Prostate gland (tissue), 2 donors: ENCODE measurements around the gene SLC16A11. TPM values are rescaled to one million over a fixed set of nuclear protein-coding genes. Genes with fewer than 3 reads are reported as not detected.
A peak's percentile ranks its signal among the peaks of the same experiment; 100 is the strongest.

Experiments used
- DNase-seq: peaks from one replicate; pipeline ENCODE4 v3.0.0-alpha.2; 2019; ENCODE audit warnings: low spot score
- H3K27ac ChIP-seq, 2 donors: fragments of 200-600 bp; sonication (generic); 2 replicates each; pipeline ENCODE4 v1.5.1; 2017 to 2019
- H3K27me3 ChIP-seq: fragments of 200-600 bp; sonication (generic); replicated peaks from 2 replicates; pipeline ENCODE4 v1.5.1; 2019; ENCODE audit not compliant: insufficient read depth
- H3K36me3 ChIP-seq, 2 donors: fragments of 200-600 bp; sonication (generic); 1 replicate in 1 of 2; 2 replicates in 1 of 2; pipeline versions ENCODE4 v1.5.1 to v1.8.1; 2017 to 2019
- H3K4me1 ChIP-seq: fragments of 200-600 bp; sonication (generic); replicated peaks from 2 replicates; pipeline ENCODE4 v1.5.1; 2019
- H3K4me3 ChIP-seq, 2 donors: fragments of 200-600 bp; sonication (generic); 2 replicates each; pipeline ENCODE4 v1.5.1; 2017 to 2019
- H3K9me3 ChIP-seq: fragments of 200-600 bp; sonication (generic); 2 replicates; pipeline ENCODE4 v1.5.1; 2017
- POLR2A ChIP-seq: fragments of 450-650 bp; IDR thresholded peaks from one replicate; pipeline ENCODE4 v1.6.1; 2016; ENCODE audit warnings: antibody characterized with exemption, mild to moderate bottlenecking
- POLR2AphosphoS5 ChIP-seq: sonication (generic); formaldehyde crosslinking; IDR thresholded peaks from one replicate; pipeline ENCODE4 v1.6.1; 2017; ENCODE audit warnings: antibody characterized with exemption
- WGBS: methylation state at CpG from one replicate; pipeline ENCODE4 v1.1.5; 2018; 5-methylcytosine and 5-hydroxymethylcytosine counted together
- intact Hi-C: fragments of 100-400 bp; cut with DNase I; formaldehyde crosslinking; loops from one replicate; pipeline ENCODE4 v1.14.2; 2022
- total RNA-seq, 2 donors: library from RNA; depleted of rRNA; stranded (reverse); fragments of >200 nt; gene quantifications; one replicate each; pipeline ENCODE4 v1.1.0, GENCODE V29; 2016
- TF ChIP-seq, protein P1 (sequence below), 4 experiments: fragments of 200-600 bp in 2 of 4; fragments of 450-650 bp in 2 of 4; sonication (generic) in 2 of 4; IDR thresholded peaks; 1 replicate in 3 of 4; 2 replicates in 1 of 4; pipeline ENCODE4 v1.5.1; 2016 to 2019; ENCODE audit warnings: antibody characterized with exemption in 4 of 4, mild to moderate bottlenecking in 2 of 4, moderate library complexity in 2 of 4

The SLC16A11 gene
- total RNA-seq, 2 donors from 2014 or later, result 1.8 to 2.3 TPM

DNA sequence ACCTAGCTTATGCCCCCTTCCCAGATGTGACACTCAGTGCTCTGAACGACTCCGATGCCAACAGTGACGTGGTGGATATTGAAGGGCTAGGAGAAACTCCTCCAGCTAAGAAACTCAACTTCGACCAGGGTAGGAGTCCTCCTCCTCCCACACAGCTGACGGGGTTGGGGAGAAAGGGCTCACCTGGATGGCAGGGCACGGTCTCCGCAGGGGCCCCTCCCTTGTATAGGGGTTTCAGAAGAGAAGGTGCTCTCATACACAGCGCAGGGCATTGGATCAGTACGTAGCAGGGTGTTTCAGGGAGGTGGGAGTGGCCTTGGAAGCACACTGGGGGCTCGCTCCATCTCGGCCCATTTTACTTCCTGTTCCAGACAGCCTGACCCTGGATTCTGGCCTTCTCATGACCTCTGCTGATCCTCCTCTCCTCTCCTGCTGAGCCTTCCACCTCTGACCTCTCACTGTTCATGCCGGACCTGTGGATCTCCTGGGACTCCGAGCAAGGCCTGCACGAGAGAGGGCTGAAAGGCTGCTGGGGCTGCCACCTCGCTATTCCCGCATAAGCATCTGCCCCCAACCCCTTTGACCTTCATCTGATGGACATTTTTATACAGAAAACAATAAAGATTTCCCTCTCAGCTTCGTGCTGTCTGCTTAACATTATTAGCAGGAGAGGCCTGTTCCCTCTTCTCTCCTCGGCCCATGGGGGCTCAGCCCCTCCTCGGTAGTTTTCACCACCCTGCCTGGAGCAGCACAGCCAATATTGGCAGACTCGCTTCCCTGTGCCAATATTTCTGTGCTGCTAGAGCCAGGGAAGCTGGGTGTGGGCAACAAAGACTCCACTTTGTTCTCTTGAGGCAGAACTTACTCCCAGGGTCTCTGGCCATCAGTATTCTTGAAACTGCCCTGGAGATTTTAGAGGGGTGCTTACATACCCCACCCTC is 26.7 kb downstream of the SLC16A11 start:
- TF ChIP-seq POLR2A (no peak), POLR2AphosphoS5 (no peak)
- TF ChIP-seq, protein P1, sequence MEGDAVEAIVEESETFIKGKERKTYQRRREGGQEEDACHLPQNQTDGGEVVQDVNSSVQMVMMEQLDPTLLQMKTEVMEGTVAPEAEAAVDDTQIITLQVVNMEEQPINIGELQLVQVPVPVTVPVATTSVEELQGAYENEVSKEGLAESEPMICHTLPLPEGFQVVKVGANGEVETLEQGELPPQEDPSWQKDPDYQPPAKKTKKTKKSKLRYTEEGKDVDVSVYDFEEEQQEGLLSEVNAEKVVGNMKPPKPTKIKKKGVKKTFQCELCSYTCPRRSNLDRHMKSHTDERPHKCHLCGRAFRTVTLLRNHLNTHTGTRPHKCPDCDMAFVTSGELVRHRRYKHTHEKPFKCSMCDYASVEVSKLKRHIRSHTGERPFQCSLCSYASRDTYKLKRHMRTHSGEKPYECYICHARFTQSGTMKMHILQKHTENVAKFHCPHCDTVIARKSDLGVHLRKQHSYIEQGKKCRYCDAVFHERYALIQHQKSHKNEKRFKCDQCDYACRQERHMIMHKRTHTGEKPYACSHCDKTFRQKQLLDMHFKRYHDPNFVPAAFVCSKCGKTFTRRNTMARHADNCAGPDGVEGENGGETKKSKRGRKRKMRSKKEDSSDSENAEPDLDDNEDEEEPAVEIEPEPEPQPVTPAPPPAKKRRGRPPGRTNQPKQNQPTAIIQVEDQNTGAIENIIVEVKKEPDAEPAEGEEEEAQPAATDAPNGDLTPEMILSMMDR (IDR thresholded peaks at IDR 0.05), result no peak
- H3K27me3 ChIP-seq, result no peaks in the 10 kb centered on the region
- H3K4me3 ChIP-seq, result no peak overlapping the region
- H3K36me3 ChIP-seq, result no peaks in the 10 kb centered on the region
- intact Hi-C loops, result loop anchor here (5.0 kb wide), 1 partner anchor 365 kb away; the partner anchor contains the start of genes C17orf100 and MED31
- H3K4me1 ChIP-seq, result peaks cover 16% of the 10 kb centered on the region
- H3K27ac ChIP-seq, result peak overlapping the region; percentile 69 to 79
- WGBS, result 84% methylated on average over 20 of the region's 20 CpGs
- H3K9me3 ChIP-seq, result no peaks in the 10 kb centered on the region
- no peak for DNase-seq

DNA sequence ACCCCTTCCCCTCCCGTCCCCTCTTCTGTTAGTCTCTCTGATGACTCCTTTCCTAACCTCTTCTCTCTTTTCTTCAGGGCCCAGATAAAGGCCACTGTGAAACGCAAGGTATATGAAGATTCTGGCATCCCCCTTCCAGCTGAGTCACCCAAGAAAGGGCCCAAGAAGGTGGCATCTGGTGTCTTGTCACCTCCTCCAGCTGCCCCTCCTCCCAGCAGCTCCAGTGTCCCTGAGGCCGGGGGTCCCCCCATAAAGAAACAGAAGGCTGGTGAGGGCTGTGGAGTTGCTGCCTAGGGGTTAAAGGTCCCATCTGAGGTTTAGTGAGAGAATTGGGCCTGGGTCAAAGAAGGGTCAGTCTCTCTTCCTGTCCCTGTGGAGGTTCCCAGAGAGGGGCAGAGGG is 27.5 kb downstream of the SLC16A11 start:
- 71% methylated on average over 3 of the region's 3 CpGs for WGBS
- peaks cover 16% of the 10 kb centered on the region for H3K4me1 ChIP-seq
- intact Hi-C loops, result loop anchor here (5.0 kb wide), 1 partner anchor 364 kb away; the partner anchor contains the start of genes C17orf100 and MED31
- no peak overlapping the region for H3K27ac ChIP-seq
- H3K9me3 ChIP-seq, result no peaks in the 10 kb centered on the region
- DNase-seq, result no peak
- no peak overlapping the region for H3K4me3 ChIP-seq
- H3K27me3 ChIP-seq, result no peaks in the 10 kb centered on the region
- TF ChIP-seq, protein P1 (IDR thresholded peaks at IDR 0.05), result no peak
- TF ChIP-seq POLR2AphosphoS5 (no peak), POLR2A (no peak)
- H3K36me3 ChIP-seq, result no peaks in the 10 kb centered on the region

DNA sequence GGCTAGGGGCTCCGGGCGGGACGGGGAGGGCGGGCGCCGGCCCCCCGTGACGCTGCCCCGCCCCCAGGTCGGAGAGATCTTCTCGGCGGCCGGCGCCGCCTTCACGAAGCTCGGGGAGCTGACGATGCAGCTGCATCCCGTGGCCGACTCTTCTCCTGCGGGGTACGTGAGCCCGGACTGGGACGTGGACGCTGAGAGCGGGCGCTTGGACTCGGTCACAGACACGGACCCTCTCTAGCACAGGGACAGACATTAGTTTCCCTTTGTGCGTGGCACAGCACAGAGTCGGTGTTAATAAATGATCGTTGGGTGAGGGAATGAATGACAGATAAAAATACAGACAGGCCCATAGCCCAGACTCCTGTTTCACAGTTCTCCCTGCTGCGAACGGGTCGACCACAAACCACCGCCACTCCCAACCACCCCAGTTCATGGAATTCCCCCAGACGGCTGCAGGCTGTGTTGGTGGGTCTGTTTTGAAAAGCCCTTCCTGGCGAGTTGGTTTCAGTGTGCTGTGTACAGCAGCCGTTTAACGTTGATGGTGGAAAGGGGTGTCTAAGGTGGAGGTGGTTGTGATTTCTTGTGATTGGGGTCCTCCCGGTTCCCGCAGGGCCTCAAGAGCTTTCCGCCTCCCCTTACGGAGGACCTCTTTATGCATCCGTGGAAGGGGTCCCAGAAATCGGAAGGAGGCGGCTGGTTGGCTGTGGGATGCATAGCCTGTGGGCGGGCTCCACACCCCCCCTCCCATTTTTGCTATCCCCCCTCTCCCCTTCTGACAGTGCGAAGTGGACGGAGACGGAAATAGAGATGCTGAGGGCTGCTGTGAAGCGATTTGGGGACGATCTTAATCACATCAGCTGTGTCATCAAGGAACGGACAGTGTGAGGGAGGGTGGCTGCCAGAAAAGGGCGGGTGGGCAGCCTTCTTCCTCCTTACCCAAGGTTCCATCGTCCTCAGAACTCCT is 28.6 kb downstream of the SLC16A11 start:
- peak overlapping the region; percentile 94 to 98 for H3K4me3 ChIP-seq
- no peak for DNase-seq
- no peaks in the 10 kb centered on the region for H3K36me3 ChIP-seq
- no peaks in the 10 kb centered on the region for H3K9me3 ChIP-seq
- 11% methylated on average over 44 of the region's 56 CpGs for WGBS
- H3K27me3 ChIP-seq, result no peaks in the 10 kb centered on the region
- intact Hi-C loops, result loop anchor here (5.0 kb wide), 1 partner anchor 363 kb away; the partner anchor contains the start of genes C17orf100 and MED31
- TF ChIP-seq POLR2A, result peak; percentile 55
- TF ChIP-seq, protein P1 (IDR thresholded peaks at IDR 0.05), result no peak
- peaks cover 17% of the 10 kb centered on the region for H3K4me1 ChIP-seq
- peak overlapping the region; percentile 96 to 97 for H3K27ac ChIP-seq

DNA sequence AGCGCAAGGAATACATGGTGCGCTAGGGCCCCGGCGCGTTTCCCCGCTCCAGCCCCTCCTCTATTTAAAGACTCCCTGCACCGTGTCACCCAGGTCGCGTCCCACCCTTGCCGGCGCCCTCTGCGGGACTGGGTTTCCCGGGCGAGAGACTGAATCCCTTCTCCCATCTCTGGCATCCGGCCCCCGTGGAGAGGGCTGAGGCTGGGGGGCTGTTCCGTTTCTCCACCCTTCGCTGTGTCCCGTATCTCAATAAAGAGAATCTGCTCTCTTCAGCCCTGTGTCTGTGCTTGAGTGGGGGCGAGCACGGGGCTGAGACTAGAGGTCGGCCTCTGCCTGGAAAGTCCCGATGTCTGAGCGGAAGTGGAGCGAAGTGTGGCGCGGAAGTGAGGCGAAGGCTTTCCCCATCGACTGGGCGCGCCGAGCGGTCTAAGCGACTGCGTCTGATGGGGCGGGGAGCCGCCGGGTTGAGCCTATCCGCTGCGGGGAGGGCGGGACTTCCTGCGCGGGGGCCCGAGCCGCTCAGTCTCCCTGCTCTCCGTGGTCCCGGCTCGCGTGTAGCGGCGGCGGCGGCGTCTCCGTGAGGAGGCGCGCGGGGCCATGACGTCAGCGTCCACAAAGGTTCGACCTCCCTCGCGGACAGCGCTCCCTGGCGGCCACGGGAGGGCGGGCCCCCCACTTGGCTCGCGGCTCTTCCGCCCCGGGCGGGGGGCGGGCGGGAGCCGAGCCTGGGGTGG is 29.5 kb downstream of the SLC16A11 start:
- whole genome bisulfite sequencing, result 2% methylated on average over 61 of the region's 75 CpGs
- DNase-seq, result peak; percentile 97
- Histone ChIP-seq H3K9me3 (no peaks in the 10 kb centered on the region), H3K27ac (peak overlapping the region; percentile 96 to 97), H3K4me1 (peaks cover 19% of the 10 kb centered on the region), H3K36me3 (no peaks in the 10 kb centered on the region), H3K27me3 (no peaks in the 10 kb centered on the region), H3K4me3 (peak overlapping the region; percentile 94 to 98)
- intact Hi-C loops, result no loop called here
- TF ChIP-seq POLR2AphosphoS5 (peak; percentile 95), POLR2A (peak; percentile 91)
- TF ChIP-seq, protein P1 (IDR thresholded peaks at IDR 0.05), result peak; percentile 85 to 97 (median 90)
